C4-2B (cell line): ENCODE data around the gene CCDC120.

ENCODE experiments used
- ZFX ChIP-seq: fragments of 450-650 bp; IDR thresholded peaks from 2 replicates; pipeline ENCODE4 v1.6.1; 2017
- TF ChIP-seq, protein P1 (sequence below): fragments of 450-650 bp; conservative IDR thresholded peaks from 2 replicates; pipeline ENCODE4 v1.5.1; 2017; ENCODE audit warnings: mild to moderate bottlenecking

DNA sequence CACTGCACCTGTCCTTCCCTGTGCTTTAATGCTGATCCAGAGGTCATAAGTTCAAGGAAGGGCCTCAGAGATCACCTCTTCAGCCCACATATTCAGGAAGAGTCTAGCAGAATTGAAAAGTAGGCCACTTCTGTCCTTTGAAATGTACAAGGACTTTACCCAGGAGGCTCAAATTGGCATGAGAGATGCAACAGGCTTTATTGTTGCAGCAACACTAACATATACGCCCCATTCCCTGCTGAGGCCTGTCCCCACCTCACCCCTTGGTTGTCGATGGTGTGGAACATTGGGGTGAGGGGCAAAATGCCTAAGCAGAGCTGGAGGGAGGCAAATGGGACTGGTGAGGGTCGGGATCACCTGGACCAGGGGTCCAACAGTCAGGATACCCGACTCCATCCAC lies 12.2 kb downstream of the CCDC120 start:
- TF ChIP-seq, protein P1, sequence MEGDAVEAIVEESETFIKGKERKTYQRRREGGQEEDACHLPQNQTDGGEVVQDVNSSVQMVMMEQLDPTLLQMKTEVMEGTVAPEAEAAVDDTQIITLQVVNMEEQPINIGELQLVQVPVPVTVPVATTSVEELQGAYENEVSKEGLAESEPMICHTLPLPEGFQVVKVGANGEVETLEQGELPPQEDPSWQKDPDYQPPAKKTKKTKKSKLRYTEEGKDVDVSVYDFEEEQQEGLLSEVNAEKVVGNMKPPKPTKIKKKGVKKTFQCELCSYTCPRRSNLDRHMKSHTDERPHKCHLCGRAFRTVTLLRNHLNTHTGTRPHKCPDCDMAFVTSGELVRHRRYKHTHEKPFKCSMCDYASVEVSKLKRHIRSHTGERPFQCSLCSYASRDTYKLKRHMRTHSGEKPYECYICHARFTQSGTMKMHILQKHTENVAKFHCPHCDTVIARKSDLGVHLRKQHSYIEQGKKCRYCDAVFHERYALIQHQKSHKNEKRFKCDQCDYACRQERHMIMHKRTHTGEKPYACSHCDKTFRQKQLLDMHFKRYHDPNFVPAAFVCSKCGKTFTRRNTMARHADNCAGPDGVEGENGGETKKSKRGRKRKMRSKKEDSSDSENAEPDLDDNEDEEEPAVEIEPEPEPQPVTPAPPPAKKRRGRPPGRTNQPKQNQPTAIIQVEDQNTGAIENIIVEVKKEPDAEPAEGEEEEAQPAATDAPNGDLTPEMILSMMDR = no peak
- TF ChIP-seq ZFX = no peak
